GM21723 (cell line): ENCODE data around the gene AFDN.

Experiments used
- ATAC-seq: cut with Tn5 transposase; IDR thresholded peaks from one replicate; pipeline ENCODE4 v1.9.1; 2021; ENCODE audit warnings: mild to moderate bottlenecking, moderate library complexity; ENCODE audit not compliant: unreplicated experiment

Gene AFDN

GRCh38 chr6:167910652-167911051 is 83.9 kb downstream of the AFDN start:
- ATAC-seq = no peak

GRCh38 chr6:167912494-167912893 is 85.8 kb downstream of the AFDN start:
- ATAC-seq = no peak

GRCh38 chr6:167913699-167914098 is 87.0 kb downstream of the AFDN start:
- no peak for ATAC-seq

- ATAC-seq = no peak
Observed at GRCh38 chr6:167915139-167915538, 88.4 kb downstream of the AFDN start.

- no peak for ATAC-seq
Observed at GRCh38 chr6:167917551-167918154, 90.9 kb downstream of the AFDN start.

GRCh38 chr6:167918548-167919278 is 92.0 kb downstream of the AFDN start:
- ATAC-seq = no peak

- no peak for ATAC-seq
Observed at GRCh38 chr6:167919349-167919748, 92.6 kb downstream of the AFDN start.

- ATAC-seq = no peak
Observed at GRCh38 chr6:167920165-167920564, 93.5 kb downstream of the AFDN start.

GRCh38 chr6:167921831-167922230 is 95.1 kb downstream of the AFDN start:
- no peak for ATAC-seq

GRCh38 chr6:167925026-167925425 is 98.3 kb downstream of the AFDN start:
- ATAC-seq = no peak

GRCh38 chr6:167927246-167927645 is 100.5 kb downstream of the AFDN start:
- ATAC-seq = no peak

- ATAC-seq = no peak
Observed at GRCh38 chr6:167928111-167928510, 101.4 kb downstream of the AFDN start.

- ATAC-seq = no peak
Observed at GRCh38 chr6:167930295-167930694, 103.6 kb downstream of the AFDN start.

- no peak for ATAC-seq
Observed at GRCh38 chr6:167932468-167933276, 106.0 kb downstream of the AFDN start.

GRCh38 chr6:167933290-167933689 is 106.6 kb downstream of the AFDN start:
- ATAC-seq = no peak

GRCh38 chr6:167933847-167934246 is 107.1 kb downstream of the AFDN start:
- ATAC-seq = no peak

- ATAC-seq = no peak
Observed at GRCh38 chr6:167934426-167934864, 107.7 kb downstream of the AFDN start.

- no peak for ATAC-seq
Observed at GRCh38 chr6:167936051-167936450, 109.3 kb downstream of the AFDN start.

- ATAC-seq = no peak
Observed at GRCh38 chr6:167937301-167937700, 110.6 kb downstream of the AFDN start.

GRCh38 chr6:167937948-167938911 is 111.5 kb downstream of the AFDN start:
- no peak for ATAC-seq

- no peak for ATAC-seq
Observed at GRCh38 chr6:167941822-167942221, 115.1 kb downstream of the AFDN start.
